DND-41 (cell line): ENCODE results near the gene MFAP1.

Experiments used
- EZH2 ChIP-seq: IDR thresholded peaks from 3 replicates; pipeline ENCODE4 v1.6.1; 2012; ENCODE audit warnings: borderline replicate concordance, low read depth, mild to moderate bottlenecking, moderate library complexity, low read length, inconsistent platforms; ENCODE audit not compliant: severe bottlenecking
- TF ChIP-seq, protein P1 (sequence below): IDR thresholded peaks from 2 replicates; pipeline ENCODE4 v1.5.1; 2012; ENCODE audit warnings: borderline replicate concordance, low read length, moderate library complexity, mild to moderate bottlenecking; ENCODE audit not compliant: poor library complexity, severe bottlenecking; ENCODE audit errors: extremely low read depth

DNA sequence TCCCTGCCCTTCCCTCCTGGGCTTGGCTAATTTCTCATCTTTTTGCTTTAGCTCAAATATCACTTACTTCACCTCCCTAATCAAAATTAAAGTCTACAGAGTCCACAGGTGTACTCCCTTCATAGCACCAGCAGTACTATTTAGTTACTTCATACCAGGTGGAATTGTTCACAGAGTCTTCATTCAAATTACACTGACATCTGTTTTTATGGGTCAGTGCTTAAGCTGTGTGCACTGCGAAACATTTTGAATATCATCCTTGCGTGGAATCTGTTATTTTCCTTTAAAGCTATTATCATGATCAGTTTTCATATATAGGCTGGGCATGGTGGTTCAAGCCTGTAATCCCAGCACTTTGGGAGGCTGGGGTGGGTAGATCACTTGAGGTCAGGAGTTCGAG is 35.1 kb downstream of the MFAP1 start:
- TF ChIP-seq, protein P1, sequence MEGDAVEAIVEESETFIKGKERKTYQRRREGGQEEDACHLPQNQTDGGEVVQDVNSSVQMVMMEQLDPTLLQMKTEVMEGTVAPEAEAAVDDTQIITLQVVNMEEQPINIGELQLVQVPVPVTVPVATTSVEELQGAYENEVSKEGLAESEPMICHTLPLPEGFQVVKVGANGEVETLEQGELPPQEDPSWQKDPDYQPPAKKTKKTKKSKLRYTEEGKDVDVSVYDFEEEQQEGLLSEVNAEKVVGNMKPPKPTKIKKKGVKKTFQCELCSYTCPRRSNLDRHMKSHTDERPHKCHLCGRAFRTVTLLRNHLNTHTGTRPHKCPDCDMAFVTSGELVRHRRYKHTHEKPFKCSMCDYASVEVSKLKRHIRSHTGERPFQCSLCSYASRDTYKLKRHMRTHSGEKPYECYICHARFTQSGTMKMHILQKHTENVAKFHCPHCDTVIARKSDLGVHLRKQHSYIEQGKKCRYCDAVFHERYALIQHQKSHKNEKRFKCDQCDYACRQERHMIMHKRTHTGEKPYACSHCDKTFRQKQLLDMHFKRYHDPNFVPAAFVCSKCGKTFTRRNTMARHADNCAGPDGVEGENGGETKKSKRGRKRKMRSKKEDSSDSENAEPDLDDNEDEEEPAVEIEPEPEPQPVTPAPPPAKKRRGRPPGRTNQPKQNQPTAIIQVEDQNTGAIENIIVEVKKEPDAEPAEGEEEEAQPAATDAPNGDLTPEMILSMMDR, result no peak
- no peak for TF ChIP-seq EZH2
